ENCODE measurements around the gene TGFBRAP1.

DNA sequence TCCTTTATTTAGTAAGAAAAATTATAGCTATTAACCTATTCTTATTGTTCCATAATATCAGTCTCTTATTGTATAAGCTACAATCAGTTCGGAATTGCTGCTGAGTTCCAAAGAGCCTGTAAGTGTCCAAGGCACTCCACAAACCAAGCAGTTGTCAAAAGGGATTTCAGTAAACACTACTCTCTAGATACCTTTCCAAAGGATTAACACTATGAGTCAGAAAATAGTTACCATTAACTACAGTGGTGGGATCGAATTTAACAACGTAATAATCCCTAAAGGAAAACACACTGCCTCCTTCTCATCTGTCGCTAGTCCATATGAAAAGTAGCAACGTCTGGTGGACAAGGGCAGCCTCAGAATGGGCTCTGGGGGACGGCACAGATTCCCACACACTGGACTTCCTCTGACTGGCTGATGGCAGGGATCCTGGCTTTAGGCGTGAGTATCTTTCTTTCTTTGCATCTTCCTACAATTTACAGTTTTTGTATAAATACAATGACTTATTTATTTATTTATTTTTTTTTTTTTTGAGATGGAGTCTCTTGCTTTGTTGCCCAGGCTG, 8.8 kb downstream of the TGFBRAP1 start:
- TF ChIP-seq CTCF (IDR thresholded peaks at IDR 0.05; ENCODE audit: poor library complexity) (no peak), EZH2 (IDR thresholded peaks at IDR 0.05; ENCODE audit: borderline replicate concordance) (no peak)

Measured in hepatocyte (in vitro differentiated cells).